SU-DHL-6 (cell line): Measurements from ENCODE around the gene VPS37C.
"Not testable (repeated sequence)": the region's sequence is repeated elsewhere in the genome, so short reads cannot be mapped to it uniquely, and the experiment has no call there.

Source experiments
- H2AFZ ChIP-seq: fragments of 200-600 bp; sonication (generic); 2 replicates; pipeline ENCODE4 v1.6.1; 2014; ENCODE audit warnings: low read depth, mild to moderate bottlenecking, moderate library complexity, mixed read lengths, antibody characterized with exemption, low read length; ENCODE audit not compliant: severe bottlenecking
- H3F3A ChIP-seq: fragments of 200-600 bp; shearing (Covaris generic); 2 replicates; pipeline ENCODE4 v1.6.0; 2016; ENCODE audit warnings: antibody characterized with exemption, mild to moderate bottlenecking; ENCODE audit not compliant: insufficient read depth
- H3K27ac ChIP-seq: fragments of 200-600 bp; sonication (generic); 2 replicates; pipeline ENCODE4 v1.5.1; 2016; ENCODE audit warnings: low read depth, mild to moderate bottlenecking, low read length, moderate library complexity, mixed read lengths
- H3K27me3 ChIP-seq: fragments of 200-600 bp; sonication (generic), shearing (Covaris generic); 2 replicates; pipeline ENCODE4 v1.6.0; 2014; ENCODE audit warnings: mild to moderate bottlenecking, low read length
- H3K36me3 ChIP-seq: fragments of 200-600 bp; sonication (generic); 2 replicates; pipeline ENCODE4 v1.6.1; 2014; ENCODE audit warnings: mild to moderate bottlenecking, low read length, mixed read lengths
- H3K4me2 ChIP-seq: fragments of 300-600, 200-600 bp; shearing (Covaris generic), sonication (generic); 2 replicates; pipeline ENCODE4 v1.6.0; 2014; ENCODE audit warnings: low read length, low read depth, mild to moderate bottlenecking; ENCODE audit not compliant: poor library complexity, severe bottlenecking
- H3K4me3 ChIP-seq: fragments of 200-600 bp; sonication (generic); 2 replicates; pipeline ENCODE4 v1.5.1; 2014; ENCODE audit warnings: antibody characterized with exemption, low read length, mild to moderate bottlenecking, mixed read lengths; ENCODE audit not compliant: insufficient read depth, poor library complexity, severe bottlenecking
- H3K79me2 ChIP-seq: fragments of 200-600 bp; sonication (generic); 2 replicates; pipeline ENCODE4 v1.6.1; 2014; ENCODE audit warnings: mild to moderate bottlenecking, low read length, moderate library complexity; ENCODE audit not compliant: insufficient read depth
- H3K9ac ChIP-seq: fragments of 200-600 bp; sonication (generic); 2 replicates; pipeline ENCODE4 v1.7.0; 2014; ENCODE audit warnings: mild to moderate bottlenecking, low read length
- H3K9me2 ChIP-seq: fragments of 200-600 bp; sonication (generic); replicated peaks from 2 replicates; pipeline ENCODE4 v1.6.1; 2014; ENCODE audit warnings: low read length; ENCODE audit not compliant: insufficient read depth
- H3K9me3 ChIP-seq: fragments of 200-600 bp; sonication (generic); 2 replicates; pipeline ENCODE4 v1.6.1; 2014; ENCODE audit warnings: low read length, mixed read lengths; ENCODE audit not compliant: insufficient read depth
- H4K20me1 ChIP-seq: fragments of 200-600 bp; sonication (generic); 2 replicates; pipeline ENCODE4 v1.6.1; 2014; ENCODE audit warnings: low read depth, mild to moderate bottlenecking, antibody characterized with exemption, low read length, moderate library complexity, mixed read lengths
- CTCF ChIP-seq: fragments of 200-600 bp; sonication (generic); IDR thresholded peaks from one replicate; pipeline ENCODE4 v1.5.1; 2017; ENCODE audit warnings: antibody characterized with exemption, mild to moderate bottlenecking, low read length, moderate library complexity; ENCODE audit not compliant: insufficient read depth, poor library complexity, severe bottlenecking
- EZH2phosphoT487 ChIP-seq: fragments of 200-600 bp; sonication (generic), shearing (Covaris generic); conservative IDR thresholded peaks from 2 replicates; pipeline ENCODE4 v1.6.1; 2018; ENCODE audit warnings: mild to moderate bottlenecking, antibody characterized with exemption, low read length, moderate library complexity, mixed read lengths

Gene VPS37C

GRCh38 chr11:61161190-61162091, at the start of gene VPS37C:
Gene VPS37C (minus strand): TSS chr11:61161426. CDS start chr11:61138829, 22,597 bp downstream.
- Histone ChIP-seq H3K79me2 (peaks cover 7% of the 10 kb centered on the region; the same call in 1 of the 2 replicates), H3K9me3 (no peaks in the 10 kb centered on the region), H3K27ac (peak within 1 kb of the TSS; percentile 88)

DNA sequence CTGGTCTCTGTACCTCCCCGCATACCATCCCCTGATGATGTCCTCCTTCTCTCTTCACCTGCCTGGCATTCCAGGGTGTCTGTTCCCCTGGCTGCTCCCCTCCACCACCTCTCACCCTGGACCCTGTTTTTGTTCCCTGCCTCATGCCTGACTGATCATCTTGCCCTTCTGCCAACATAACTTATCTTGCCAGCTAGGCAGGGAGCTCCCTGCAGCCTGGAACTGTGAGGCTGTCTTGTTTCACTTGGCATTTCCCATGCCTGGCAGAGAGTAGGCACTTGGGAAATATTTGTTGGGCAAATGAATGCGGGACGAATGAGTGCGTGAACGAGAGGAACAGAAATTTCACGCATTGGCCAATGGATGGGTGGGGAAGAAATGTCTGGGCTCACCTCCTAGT, 49.4 kb upstream of the VPS37C start:
- not testable (repeated sequence) for H3K4me3 ChIP-seq, H3K9me2 ChIP-seq, H3K27ac ChIP-seq, H3K79me2 ChIP-seq, H2AFZ ChIP-seq, H4K20me1 ChIP-seq, H3K9me3 ChIP-seq, H3K36me3 ChIP-seq, H3F3A ChIP-seq, H3K9ac ChIP-seq, H3K4me2 ChIP-seq, H3K27me3 ChIP-seq

More at GRCh38 chr11:61161190-61162091, at the start of gene VPS37C:
- peak within 1 kb of the TSS; percentile 82 for H2AFZ ChIP-seq
- peaks cover 14% of the 10 kb centered on the region; the same call in 1 of the 2 replicates for H3F3A ChIP-seq
- H3K27me3 ChIP-seq, result no peaks in the 10 kb centered on the region
- H3K36me3 ChIP-seq, result no peaks in the 10 kb centered on the region
- peak within 1 kb of the TSS; percentile 94 for H3K4me2 ChIP-seq
- no peaks in the 10 kb centered on the region for H3K9me2 ChIP-seq
- no peak for TF ChIP-seq EZH2phosphoT487
- no peak for TF ChIP-seq CTCF
- peak within 1 kb of the TSS; percentile 79 for H3K9ac ChIP-seq
- no peaks in the 10 kb centered on the region for H4K20me1 ChIP-seq
- peak within 1 kb of the TSS; percentile 67 for H3K4me3 ChIP-seq

DNA sequence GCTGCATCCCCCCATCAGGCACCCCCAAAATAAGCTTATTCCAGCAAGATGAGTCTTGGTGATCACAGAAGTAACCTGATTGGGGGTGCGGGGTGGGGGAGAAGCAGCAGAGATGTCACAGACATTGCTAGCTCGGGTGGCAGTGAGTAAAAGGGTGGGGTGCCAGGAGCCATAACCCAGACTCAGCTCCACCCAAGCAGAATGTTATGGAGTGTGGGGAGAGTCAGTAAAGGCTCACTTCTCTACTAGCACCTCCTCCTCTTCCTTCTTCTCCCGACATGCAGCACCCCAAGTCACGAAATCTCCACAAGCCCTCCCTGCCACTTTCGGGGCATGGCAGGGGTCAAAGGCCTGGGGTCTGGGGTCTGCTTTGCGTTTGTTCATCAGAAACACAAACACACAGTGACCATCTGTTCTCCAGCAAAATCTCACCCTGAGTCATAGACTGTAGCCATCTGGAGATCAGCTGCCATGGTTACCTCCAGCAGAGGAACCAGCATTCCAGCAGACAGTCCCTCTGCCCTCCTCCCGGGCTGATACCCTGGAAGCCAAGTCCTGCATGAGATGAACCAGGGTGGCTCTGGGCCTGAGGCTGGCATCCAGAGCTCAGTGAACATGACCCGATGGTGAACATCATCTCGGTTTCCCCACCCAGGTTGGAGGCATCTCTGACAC, 46.5 kb upstream of the VPS37C start:
- not testable (repeated sequence) for H3K36me3 ChIP-seq, H3K9ac ChIP-seq, H3K27me3 ChIP-seq

DNA sequence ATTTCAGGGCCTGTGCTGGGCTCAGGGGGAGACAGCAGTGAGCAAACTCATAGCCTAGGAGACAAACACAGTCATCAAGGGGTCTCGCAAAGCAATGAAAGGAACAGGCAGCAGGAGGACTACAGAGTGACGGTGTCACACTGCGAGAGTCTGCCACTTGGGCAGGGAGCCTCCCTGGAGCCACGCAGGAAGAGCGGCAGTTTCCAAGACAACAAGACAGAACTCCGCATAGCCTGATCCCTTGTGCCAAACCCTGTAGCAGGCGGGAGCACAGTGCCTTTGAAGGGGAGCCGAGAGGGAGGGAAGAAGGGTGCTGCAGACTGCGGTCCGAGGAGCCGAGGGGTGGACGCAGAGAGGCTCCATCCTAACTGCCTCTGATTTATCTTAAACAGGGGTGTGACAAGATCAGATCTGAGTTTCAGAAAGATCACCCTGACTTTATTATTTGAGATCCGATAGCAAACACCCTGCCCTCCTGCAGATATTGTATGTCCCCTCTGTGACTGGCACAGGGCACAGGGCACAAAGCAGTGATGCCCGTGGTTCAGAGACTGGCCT, 43.4 kb upstream of the VPS37C start:
- H3K9me3 ChIP-seq, H3K27ac ChIP-seq, H3K27me3 ChIP-seq, H2AFZ ChIP-seq, H4K20me1 ChIP-seq, H3K79me2 ChIP-seq, H3K9ac ChIP-seq, H3K9me2 ChIP-seq, H3K4me2 ChIP-seq, H3K36me3 ChIP-seq, H3F3A ChIP-seq, H3K4me3 ChIP-seq: not testable (repeated sequence)

More for the DNA sequence above, 46.5 kb upstream of the VPS37C start:
- not testable (repeated sequence) for H3K4me2 ChIP-seq, H3K9me2 ChIP-seq, H2AFZ ChIP-seq, H3K9me3 ChIP-seq, H4K20me1 ChIP-seq, H3K79me2 ChIP-seq, H3K4me3 ChIP-seq, H3F3A ChIP-seq, H3K27ac ChIP-seq

DNA sequence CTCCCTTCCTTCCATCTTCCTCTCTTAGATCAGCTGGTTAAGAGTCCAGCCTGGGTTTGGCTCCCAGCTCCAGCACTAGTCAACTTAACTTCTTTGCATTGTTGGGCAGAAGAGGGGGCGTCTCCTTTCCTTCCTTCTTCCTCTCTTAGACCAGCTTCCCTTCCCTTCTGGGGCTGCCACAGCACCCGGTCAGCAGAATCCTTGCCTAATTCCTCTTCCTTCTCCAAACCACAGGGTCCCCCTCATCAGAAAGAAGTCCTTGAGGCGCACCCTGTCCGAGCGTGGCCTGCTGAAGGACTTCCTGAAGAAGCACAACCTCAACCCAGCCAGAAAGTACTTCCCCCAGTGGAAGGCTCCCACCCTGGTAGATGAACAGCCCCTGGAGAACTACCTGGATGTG, 42.6 kb upstream of the VPS37C start:
- not testable (repeated sequence) for H3K4me3 ChIP-seq

DNA sequence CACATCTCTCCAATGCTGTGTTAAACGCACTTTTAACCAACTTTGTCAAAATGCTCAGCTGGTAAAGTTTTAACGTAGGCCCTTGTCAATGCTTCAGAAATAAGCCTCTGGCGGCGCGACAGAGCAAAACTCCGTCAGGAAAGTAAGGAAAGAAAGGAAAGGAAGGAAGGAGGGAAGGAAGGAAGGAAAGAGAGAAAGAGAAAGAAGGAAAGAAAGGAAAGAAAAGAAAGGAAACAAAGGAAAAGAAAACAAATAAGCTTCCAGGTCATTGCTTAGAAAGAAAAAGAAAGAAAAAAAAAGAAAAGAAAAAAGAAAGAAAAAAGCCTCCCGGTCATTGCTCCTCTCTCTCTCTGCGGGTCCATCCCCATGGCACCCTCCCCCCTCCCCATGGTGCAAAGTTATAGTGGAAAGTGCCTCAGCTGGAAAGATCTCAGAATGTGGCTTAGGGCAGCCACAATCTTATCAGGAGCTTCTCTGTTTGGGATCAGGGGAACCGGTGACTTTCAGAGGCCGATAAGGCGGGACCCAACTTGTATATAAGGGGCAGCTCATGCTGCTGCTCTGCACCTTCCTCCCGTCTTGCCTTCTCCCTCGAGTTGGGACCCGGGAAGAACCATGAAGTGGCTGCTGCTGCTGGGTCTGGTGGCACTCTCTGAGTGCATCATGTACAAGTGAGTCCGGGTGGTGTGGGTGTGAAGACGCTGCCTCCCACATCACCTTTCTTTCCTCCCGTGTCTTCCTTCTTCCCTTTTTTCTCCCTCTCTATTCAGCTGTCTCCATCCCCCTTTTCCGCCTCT, 41.9 kb upstream of the VPS37C start, which contains the start of gene PGA3:
TSS of gene PGA3 (plus strand) at position 566 of the 797 bp plus-strand sequence. CDS start at position 616, 50 bp downstream.
- not testable (repeated sequence) for H2AFZ ChIP-seq, H3K9me3 ChIP-seq, H4K20me1 ChIP-seq, H3K27ac ChIP-seq, H3K4me2 ChIP-seq, H3K9ac ChIP-seq, H3K4me3 ChIP-seq, H3K27me3 ChIP-seq, H3K79me2 ChIP-seq, H3K9me2 ChIP-seq, H3K36me3 ChIP-seq, H3F3A ChIP-seq

More for the DNA sequence above, 42.6 kb upstream of the VPS37C start:
- not testable (repeated sequence) for H3K79me2 ChIP-seq, H4K20me1 ChIP-seq, H3K4me2 ChIP-seq, H3K9ac ChIP-seq, H3K36me3 ChIP-seq, H3K9me2 ChIP-seq, H2AFZ ChIP-seq, H3K27me3 ChIP-seq, H3K27ac ChIP-seq, H3K9me3 ChIP-seq, H3F3A ChIP-seq
